SK-N-SH treated with all-trans-retinoic acid at 6 μM for 48 hours (cell line): ENCODE results near the gene CTIF.

ENCODE experiments used
- ATAC-seq: fragments of 200-7000 bp; cut with Tn5 transposase; 3 replicates; pipeline ENCODE4 v1.9.1; 2020; ENCODE audit warnings: mild to moderate bottlenecking, moderate library complexity
- ARNTL ChIP-seq: fragments of 450-650 bp; formaldehyde crosslinking; IDR thresholded peaks from 2 replicates; pipeline ENCODE4 v1.5.0; 2020; ENCODE audit warnings: low read depth, mild to moderate bottlenecking, moderate library complexity, borderline replicate concordance
- BACH2 ChIP-seq: fragments of 250-450 bp; sonication (Bioruptor Pico); IDR thresholded peaks from 2 replicates; pipeline ENCODE4 v1.9.0; 2021; ENCODE audit warnings: mild to moderate bottlenecking, borderline replicate concordance
- CREB5 ChIP-seq: fragments of 250-450 bp; sonication (Bioruptor Pico); IDR thresholded peaks from 2 replicates; pipeline ENCODE4 v1.5.1; 2020; ENCODE audit warnings: low read depth, mild to moderate bottlenecking, moderate library complexity
- CSDC2 ChIP-seq: fragments of 250-450 bp; sonication (Bioruptor Pico); IDR thresholded peaks from 2 replicates; pipeline ENCODE4 v1.5.0; 2020; ENCODE audit warnings: mild to moderate bottlenecking, moderate library complexity
- CSRNP3 ChIP-seq: fragments of 250-450 bp; sonication (Bioruptor Pico); IDR thresholded peaks from 2 replicates; pipeline ENCODE4 v1.5.1; 2021; ENCODE audit warnings: mild to moderate bottlenecking, moderate library complexity
- ESRRG ChIP-seq: fragments of 250-450 bp; sonication (Bioruptor Pico); IDR thresholded peaks from 2 replicates; pipeline ENCODE4 v1.6.1; 2021; ENCODE audit warnings: mild to moderate bottlenecking
- GLIS3 ChIP-seq: fragments of 250-450 bp; sonication (Bioruptor Pico); IDR thresholded peaks from 2 replicates; pipeline ENCODE4 v1.5.0; 2020; ENCODE audit warnings: mild to moderate bottlenecking, moderate library complexity
- ISL1 ChIP-seq: fragments of 250-450 bp; sonication (Bioruptor Pico); IDR thresholded peaks from 2 replicates; pipeline ENCODE4 v2.1.2; 2022; ENCODE audit warnings: mild to moderate bottlenecking, moderate library complexity
- PATZ1 ChIP-seq: fragments of 250-450 bp; sonication (Bioruptor Pico); IDR thresholded peaks from 2 replicates; pipeline ENCODE4 v1.8.0; 2020; ENCODE audit warnings: mild to moderate bottlenecking, moderate library complexity, borderline replicate concordance
- POU6F1 ChIP-seq: fragments of 250-450 bp; sonication (Bioruptor Pico); IDR thresholded peaks from 2 replicates; pipeline ENCODE4 v1.8.0; 2021; ENCODE audit warnings: low read depth, mild to moderate bottlenecking, moderate library complexity, borderline replicate concordance
- RARB ChIP-seq: fragments of 250-450 bp; sonication (Bioruptor Pico); IDR thresholded peaks from 2 replicates; pipeline ENCODE4 v1.8.0; 2021; ENCODE audit warnings: mild to moderate bottlenecking, moderate library complexity
- SNAI2 ChIP-seq: fragments of 250-450 bp; sonication (Bioruptor Pico); IDR thresholded peaks from 2 replicates; pipeline ENCODE4 v1.5.0; 2020; ENCODE audit warnings: mild to moderate bottlenecking, moderate library complexity
- TCF4 ChIP-seq: fragments of 250-450 bp; sonication (Bioruptor Pico); IDR thresholded peaks from 2 replicates; pipeline ENCODE4 v1.8.0; 2021; ENCODE audit warnings: mild to moderate bottlenecking, moderate library complexity, borderline replicate concordance
- TOX ChIP-seq: fragments of 250-450 bp; sonication (Bioruptor Pico); IDR thresholded peaks from 2 replicates; pipeline ENCODE4 v1.8.0; 2021; ENCODE audit warnings: mild to moderate bottlenecking, moderate library complexity, borderline replicate concordance
- TSHZ2 ChIP-seq: fragments of 250-450 bp; sonication (Bioruptor Pico); IDR thresholded peaks from 2 replicates; pipeline ENCODE4 v1.5.0; 2020; ENCODE audit warnings: mild to moderate bottlenecking, moderate library complexity
- ZC3H10 ChIP-seq: fragments of 250-450 bp; sonication (Bioruptor Pico); IDR thresholded peaks from 2 replicates; pipeline ENCODE4 v1.5.1; 2021; ENCODE audit warnings: mild to moderate bottlenecking, moderate library complexity
- ZFP3 ChIP-seq: fragments of 250-450 bp; sonication (Bioruptor Pico); IDR thresholded peaks from 2 replicates; pipeline ENCODE4 v1.5.0; 2020; ENCODE audit warnings: mild to moderate bottlenecking, moderate library complexity
- ZFP30 ChIP-seq: fragments of 450-650 bp; formaldehyde crosslinking; IDR thresholded peaks from 2 replicates; pipeline ENCODE4 v1.5.0; 2022; ENCODE audit warnings: mild to moderate bottlenecking, moderate library complexity
- ZNF565 ChIP-seq: fragments of 450-650 bp; formaldehyde crosslinking; conservative IDR thresholded peaks from 2 replicates; pipeline ENCODE4 v1.5.0; 2020; ENCODE audit warnings: low read depth, mild to moderate bottlenecking, moderate library complexity
- ZNF8 ChIP-seq: fragments of 450-650 bp; formaldehyde crosslinking; IDR thresholded peaks from 2 replicates; pipeline ENCODE4 v1.5.0; 2020; ENCODE audit warnings: mild to moderate bottlenecking, moderate library complexity

Gene CTIF

GRCh38 chr18:48821845-48822244, 283.0 kb downstream of the CTIF start:
- no peak for TF ChIP-seq ARNTL (CRISPR knock-in tag)
- no peak for TF ChIP-seq ZFP30 (CRISPR knock-in tag)
- TF ChIP-seq ZNF8 (CRISPR knock-in tag) = no peak
- TF ChIP-seq ZC3H10 (CRISPR knock-in tag) = no peak
- no peak for TF ChIP-seq CREB5 (CRISPR knock-in tag)
- no peak for TF ChIP-seq ZFP3
- no peak for TF ChIP-seq PATZ1 (CRISPR knock-in tag)
- no peak for TF ChIP-seq TSHZ2 (CRISPR knock-in tag)
- ATAC-seq = no peak

- no peak for TF ChIP-seq ZNF8 (CRISPR knock-in tag)
- no peak for ATAC-seq
Observed at GRCh38 chr18:48824231-48824970, 285.6 kb downstream of the CTIF start.

GRCh38 chr18:48825101-48825745, 286.4 kb downstream of the CTIF start:
- ATAC-seq = no peak
- no peak for TF ChIP-seq TOX (CRISPR knock-in tag)
- no peak for TF ChIP-seq RARB (CRISPR knock-in tag)
- TF ChIP-seq CREB5 (CRISPR knock-in tag) = no peak
- TF ChIP-seq ZNF565 (CRISPR knock-in tag) = no peak
- TF ChIP-seq ZC3H10 (CRISPR knock-in tag) = no peak
- TF ChIP-seq GLIS3 (CRISPR knock-in tag) = no peak
- TF ChIP-seq ZFP3 = no peak
- no peak for TF ChIP-seq ISL1 (CRISPR knock-in tag)
- no peak for TF ChIP-seq TSHZ2 (CRISPR knock-in tag)
- no peak for TF ChIP-seq ESRRG (CRISPR knock-in tag)

GRCh38 chr18:48826271-48826670, 287.4 kb downstream of the CTIF start:
- TF ChIP-seq SNAI2 (CRISPR knock-in tag) (no peak), POU6F1 (CRISPR knock-in tag) (no peak), TCF4 (no peak), CSRNP3 (CRISPR knock-in tag) (no peak), BACH2 (no peak), CSDC2 (CRISPR knock-in tag) (no peak)
- TF ChIP-seq, all 23 proteins: peak for 0
- ATAC-seq = no peak
